Mesenchymal stem cell (in vitro differentiated cells and primary cell): ENCODE measurements around the gene FGGY.

Experiments used
- DNase-seq: peaks from one replicate; pipeline ENCODE4 v3.0.0-alpha.2; 2013
- H2AFZ ChIP-seq: one replicate; pipeline ENCODE4 v1.6.1; 2013; ENCODE audit warnings: low read depth, mild to moderate bottlenecking, control low read depth, inconsistent platforms, low read length, moderate library complexity
- H2AK5ac ChIP-seq: 2 replicates; pipeline ENCODE4 v1.6.1; 2013; ENCODE audit warnings: low read length, moderate library complexity, mild to moderate bottlenecking, inconsistent platforms; ENCODE audit not compliant: severe bottlenecking
- H2BK120ac ChIP-seq: one replicate; pipeline ENCODE4 v1.6.1; 2013; ENCODE audit warnings: low read depth, mild to moderate bottlenecking, inconsistent platforms, low read length, moderate library complexity
- H2BK12ac ChIP-seq, 2 experiments: one replicate each; pipeline ENCODE4 v1.6.1; 2013; ENCODE audit warnings: inconsistent platforms in 2 of 2, low read length in 2 of 2, mild to moderate bottlenecking in 2 of 2, moderate library complexity in 2 of 2, control low read depth in 1 of 2
- H2BK15ac ChIP-seq: one replicate; pipeline ENCODE4 v1.6.1; 2013; ENCODE audit warnings: mild to moderate bottlenecking, low read depth, inconsistent platforms; ENCODE audit not compliant: poor library complexity, severe bottlenecking
- H2BK5ac ChIP-seq: 2 replicates; pipeline ENCODE4 v1.6.1; 2013; ENCODE audit warnings: low read depth, mild to moderate bottlenecking, low read length, control low read depth, inconsistent platforms; ENCODE audit not compliant: poor library complexity, severe bottlenecking
- H3K14ac ChIP-seq, 2 experiments: one replicate each; pipeline ENCODE4 v1.6.1; 2013; ENCODE audit warnings: inconsistent platforms in 2 of 2, low read length in 2 of 2, control low read depth in 1 of 2, mild to moderate bottlenecking in 1 of 2, moderate library complexity in 1 of 2
- H3K18ac ChIP-seq, 2 experiments: one replicate each; pipeline ENCODE4 v1.6.1; 2013; ENCODE audit warnings: inconsistent platforms in 2 of 2, low read length in 2 of 2, control low read depth in 1 of 2, low read depth in 1 of 2, mild to moderate bottlenecking in 1 of 2
- H3K23ac ChIP-seq, 2 experiments: one replicate each; pipeline ENCODE4 v1.6.1; 2013; ENCODE audit warnings: inconsistent platforms in 2 of 2, low read length in 2 of 2, mild to moderate bottlenecking in 2 of 2, moderate library complexity in 2 of 2, control low read depth in 1 of 2
- H3K27ac ChIP-seq: 2 replicates; pipeline ENCODE4 v1.5.1; 2013; ENCODE audit warnings: mild to moderate bottlenecking, moderate library complexity, low read length, control low read depth, inconsistent platforms; ENCODE audit not compliant: poor library complexity, severe bottlenecking
- H3K27me3 ChIP-seq, 2 experiments: 2 replicates each; pipeline versions ENCODE4 v1.6.1 to v1.7.0; 2013; ENCODE audit warnings: low read length in 2 of 2, mild to moderate bottlenecking in 2 of 2, moderate library complexity in 2 of 2, control low read depth in 1 of 2, inconsistent platforms in 1 of 2; ENCODE audit not compliant: control insufficient read depth in 1 of 2, insufficient read depth in 1 of 2
- H3K36me3 ChIP-seq, 2 experiments: 2 replicates each; pipeline versions ENCODE4 v1.6.1 to v1.7.0; 2013; ENCODE audit warnings: low read length in 2 of 2, control low read depth in 1 of 2, inconsistent platforms in 1 of 2, low read depth in 1 of 2, mild to moderate bottlenecking in 1 of 2; ENCODE audit not compliant: insufficient read depth in 2 of 2, control insufficient read depth in 1 of 2
- H3K4ac ChIP-seq, 2 experiments: one replicate each; pipeline ENCODE4 v1.6.1; 2013; ENCODE audit warnings: inconsistent platforms in 2 of 2, low read length in 2 of 2, mild to moderate bottlenecking in 2 of 2, moderate library complexity in 2 of 2, control low read depth in 1 of 2, low read depth in 1 of 2
- H3K4me1 ChIP-seq: 2 replicates; pipeline ENCODE4 v1.6.1; 2013; ENCODE audit warnings: low read depth, low read length, control low read depth; ENCODE audit not compliant: control insufficient read depth, insufficient read depth
- H3K4me2 ChIP-seq: 2 replicates; pipeline ENCODE4 v1.6.1; 2013; ENCODE audit warnings: low read length, mild to moderate bottlenecking, inconsistent platforms; ENCODE audit not compliant: poor library complexity, severe bottlenecking
- H3K4me3 ChIP-seq, 2 experiments: 2 replicates each; pipeline versions ENCODE4 v1.5.1 to v1.7.0; 2013; ENCODE audit warnings: low read length in 2 of 2, mild to moderate bottlenecking in 2 of 2, control low read depth in 1 of 2, low read depth in 1 of 2; ENCODE audit not compliant: insufficient read depth in 1 of 2
- H3K79me1 ChIP-seq: replicated peaks from 2 replicates; pipeline ENCODE4 v1.6.1; 2013; ENCODE audit warnings: mild to moderate bottlenecking, control low read depth, low read length, inconsistent platforms; ENCODE audit not compliant: poor library complexity, severe bottlenecking
- H3K9ac ChIP-seq: 2 replicates; pipeline ENCODE4 v1.7.0; 2013; ENCODE audit warnings: mild to moderate bottlenecking, low read length, moderate library complexity
- H3K9me3 ChIP-seq: 2 replicates; pipeline ENCODE4 v1.7.0; 2013; ENCODE audit warnings: mild to moderate bottlenecking, low read length; ENCODE audit not compliant: control insufficient read depth
- H4K8ac ChIP-seq: one replicate; pipeline ENCODE4 v1.6.1; 2013; ENCODE audit warnings: inconsistent platforms, mild to moderate bottlenecking, low read length, moderate library complexity
- H4K91ac ChIP-seq: one replicate; pipeline ENCODE4 v1.6.1; 2013; ENCODE audit warnings: mild to moderate bottlenecking, low read length, inconsistent platforms
- WGBS: methylation state at CpG from one replicate; pipeline ENCODE4 v1.1.7; 2013; ENCODE audit warnings: mixed read lengths; 5-methylcytosine and 5-hydroxymethylcytosine counted together

Gene FGGY

GRCh38 chr1:59502009-59502691, 205.3 kb downstream of the FGGY start:
- H3K4me3 ChIP-seq = no peak overlapping the region
- no peak overlapping the region for H2BK5ac ChIP-seq
- no peak overlapping the region for H4K91ac ChIP-seq

GRCh38 chr1:59504276-59504675, 207.4 kb downstream of the FGGY start:
- Histone ChIP-seq H3K9me3 (no peaks in the 10 kb centered on the region), H4K91ac (no peak overlapping the region), H2AFZ (no peak overlapping the region), H3K4me1 (peaks cover 3% of the 10 kb centered on the region), H4K8ac (no peak overlapping the region), H2BK5ac (no peak overlapping the region), H3K9ac (no peak overlapping the region), H2BK120ac (no peak overlapping the region), H3K14ac (no peak overlapping the region), H3K27me3 (no peaks in the 10 kb centered on the region), H3K23ac (no peak overlapping the region), H2AK5ac (no peak overlapping the region), H3K36me3 (no peaks in the 10 kb centered on the region), H2BK15ac (no peak overlapping the region), H3K27ac (no peak overlapping the region), H3K79me1 (no peaks in the 10 kb centered on the region), H3K4me3 (no peak overlapping the region), H3K18ac (no peak overlapping the region), H3K4ac (no peak overlapping the region), H2BK12ac (no peak overlapping the region), H3K4me2 (no peak overlapping the region)
- no peak for DNase-seq
- WGBS = 78% methylated on average over 3 of the region's 3 CpGs

More at GRCh38 chr1:59502009-59502691, 205.3 kb downstream of the FGGY start:
- H3K18ac ChIP-seq = no peak overlapping the region
- no peaks in the 10 kb centered on the region for H3K79me1 ChIP-seq
- 98% methylated on average over 3 of the region's 4 CpGs for WGBS
- no peak overlapping the region for H3K4ac ChIP-seq
- H2BK15ac ChIP-seq = no peak overlapping the region
- H3K27ac ChIP-seq = no peak overlapping the region
- H2AK5ac ChIP-seq = no peak overlapping the region
- no peak overlapping the region for H3K4me2 ChIP-seq
- H3K23ac ChIP-seq = no peak overlapping the region
- H3K9ac ChIP-seq = no peak overlapping the region
- no peak overlapping the region for H2BK120ac ChIP-seq
- no peak overlapping the region for H2AFZ ChIP-seq
- H3K4me1 ChIP-seq = peaks cover 7% of the 10 kb centered on the region
- no peak overlapping the region for H4K8ac ChIP-seq
- no peaks in the 10 kb centered on the region for H3K36me3 ChIP-seq
- no peak overlapping the region for H2BK12ac ChIP-seq
- H3K14ac ChIP-seq = no peak overlapping the region
- H3K9me3 ChIP-seq = no peaks in the 10 kb centered on the region
- DNase-seq = no peak
- no peaks in the 10 kb centered on the region for H3K27me3 ChIP-seq

GRCh38 chr1:59505596-59506028, 208.7 kb downstream of the FGGY start:
- H4K8ac ChIP-seq = no peak overlapping the region
- WGBS = 90% methylated on average over 1 of the region's 2 CpGs
- H2BK120ac ChIP-seq = no peak overlapping the region
- no peak overlapping the region for H3K4ac ChIP-seq
- H3K27ac ChIP-seq = no peak overlapping the region
- no peak overlapping the region for H4K91ac ChIP-seq
- no peaks in the 10 kb centered on the region for H3K9me3 ChIP-seq
- H3K4me2 ChIP-seq = no peak overlapping the region
- H2BK5ac ChIP-seq = no peak overlapping the region
- H2BK15ac ChIP-seq = no peak overlapping the region
- no peak overlapping the region for H3K18ac ChIP-seq
- peaks cover 2% of the 10 kb centered on the region for H3K4me1 ChIP-seq
- peak; percentile 42 for DNase-seq
- no peak overlapping the region for H3K4me3 ChIP-seq
- H3K23ac ChIP-seq = no peak overlapping the region
- H2AFZ ChIP-seq = no peak overlapping the region
- peak overlapping the region; percentile 53 for H2AK5ac ChIP-seq
- no peaks in the 10 kb centered on the region for H3K79me1 ChIP-seq
- no peak overlapping the region for H3K14ac ChIP-seq
- H3K9ac ChIP-seq = no peak overlapping the region
- H2BK12ac ChIP-seq = peak overlapping the region in 1 of 2 experiments; percentile 90
- H3K27me3 ChIP-seq = no peaks in the 10 kb centered on the region
- H3K36me3 ChIP-seq = no peaks in the 10 kb centered on the region

GRCh38 chr1:59506952-59507351, 210.1 kb downstream of the FGGY start:
- H3K9ac ChIP-seq = peak overlapping the region; percentile 74
- DNase-seq = peak; percentile 44
- H3K4me3 ChIP-seq = no peak overlapping the region
- H3K27me3 ChIP-seq = no peaks in the 10 kb centered on the region
- H3K9me3 ChIP-seq = no peaks in the 10 kb centered on the region
- no peak overlapping the region for H3K4ac ChIP-seq
- 92% methylated on average over 3 of the region's 3 CpGs for WGBS
- no peak overlapping the region for H2AFZ ChIP-seq
- H3K36me3 ChIP-seq = no peaks in the 10 kb centered on the region
- H3K14ac ChIP-seq = no peak overlapping the region
- H3K27ac ChIP-seq = no peak overlapping the region
- H3K79me1 ChIP-seq = no peaks in the 10 kb centered on the region
- H3K4me2 ChIP-seq = no peak overlapping the region
- H4K91ac ChIP-seq = no peak overlapping the region
- no peak overlapping the region for H2BK120ac ChIP-seq
- H3K18ac ChIP-seq = no peak overlapping the region
- no peak overlapping the region for H2BK5ac ChIP-seq
- H2BK15ac ChIP-seq = no peak overlapping the region
- peaks cover 2% of the 10 kb centered on the region for H3K4me1 ChIP-seq
- H2BK12ac ChIP-seq = no peak overlapping the region
- no peak overlapping the region for H3K23ac ChIP-seq
- no peak overlapping the region for H4K8ac ChIP-seq
- no peak overlapping the region for H2AK5ac ChIP-seq
